Posterior cingulate gyrus (tissue), 11 donors: ENCODE results near the gene TENM3.
"Not testable (repeated sequence)": the region's sequence is repeated elsewhere in the genome, so short reads cannot be mapped to it uniquely, and the experiment has no call there.

Experiments used
- DNase-seq, 10 donors: peaks; one replicate each; pipeline versions ENCODE4 v3.0.0 to v3.0.0-alpha.2; 2020 to 2021; ENCODE audit warnings: mixed read lengths in 3 of 10
- intact Hi-C: fragments of 100-400 bp; cut with DNase I; formaldehyde crosslinking; loops from one replicate; pipeline ENCODE4 v1.15.1; 2023

The TENM3 gene

GRCh38 chr4:182243204-182243603, at the start of gene TENM3:
TSS of gene TENM3 (plus strand) at chr4:182243402. CDS start at chr4:182324021, 80,619 bp downstream.
- DNase-seq, intact Hi-C loops: not testable (repeated sequence)

DNA sequence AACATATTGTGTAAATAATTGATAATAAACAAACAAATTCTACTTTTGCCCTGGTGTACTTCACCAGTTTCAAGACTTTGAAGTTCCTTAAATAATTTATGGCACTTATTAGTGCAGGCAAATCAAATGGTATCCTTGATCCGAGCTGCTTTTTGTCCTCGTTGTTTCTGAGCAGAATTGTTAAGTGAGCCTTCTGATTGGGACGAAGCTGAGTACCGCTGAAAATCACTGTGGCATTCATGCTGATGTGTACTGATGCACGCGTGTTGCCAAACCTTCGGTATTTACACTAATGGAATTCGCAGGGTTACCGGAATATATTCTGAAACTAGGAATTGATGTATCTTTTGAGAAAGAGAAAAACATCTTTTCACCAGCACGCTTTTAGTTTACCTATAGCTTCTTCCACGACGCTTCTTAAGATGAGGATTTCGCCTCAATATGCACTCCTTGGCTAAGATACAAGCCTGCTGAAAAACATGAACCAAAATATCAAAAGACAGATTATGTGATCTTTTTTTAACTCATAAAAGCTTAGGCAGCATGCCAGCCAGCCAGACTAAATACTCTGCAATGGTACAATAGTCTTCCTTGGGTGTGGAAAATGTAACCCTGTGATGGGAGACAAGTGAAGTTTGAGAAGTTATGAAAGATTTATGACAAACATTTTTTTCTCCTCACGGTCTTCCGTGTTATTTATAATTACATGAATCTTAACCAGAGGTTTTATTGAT, 48.9 kb upstream of the TENM3 start:
- intact Hi-C loops, result no loop called here
- no peak for DNase-seq

- intact Hi-C loops, result no loop called here
- DNase-seq, result no peak
Observed at GRCh38 chr4:182197611-182198010, 45.6 kb upstream of the TENM3 start.

GRCh38 chr4:182201871-182202270, 41.3 kb upstream of the TENM3 start:
- DNase-seq, result no peak
- intact Hi-C loops, result no loop called here

DNA sequence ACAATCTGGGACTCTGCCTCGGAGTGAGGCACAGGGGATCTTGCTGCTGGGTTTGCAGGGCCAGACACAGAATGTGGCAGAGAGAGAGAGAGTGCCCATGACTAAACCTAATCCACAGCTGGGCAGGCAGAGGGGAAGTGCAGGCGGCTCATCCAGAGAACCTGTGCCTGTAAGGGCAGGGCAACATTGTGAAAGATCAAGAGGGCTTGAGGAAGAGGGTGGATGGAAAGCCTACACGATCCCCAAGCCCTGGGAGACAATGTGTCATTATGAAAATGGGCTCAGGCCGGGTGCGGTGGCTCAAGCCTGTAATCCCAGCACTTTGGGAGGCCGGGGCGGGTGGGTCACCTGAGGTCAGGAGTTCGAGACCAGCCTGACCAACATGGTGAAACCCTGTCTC, 40.6 kb upstream of the TENM3 start:
- no peak for DNase-seq
- intact Hi-C loops, result no loop called here

- no peak for DNase-seq
- intact Hi-C loops, result no loop called here
Observed at GRCh38 chr4:182203872-182204411, 39.3 kb upstream of the TENM3 start.

- DNase-seq, result no peak
- intact Hi-C loops, result no loop called here
Observed at GRCh38 chr4:182205306-182205705, 37.9 kb upstream of the TENM3 start.

- intact Hi-C loops, result no loop called here
- DNase-seq, result no peak
Observed at GRCh38 chr4:182206266-182206665, 36.9 kb upstream of the TENM3 start.

GRCh38 chr4:182206916-182207315, 36.3 kb upstream of the TENM3 start:
- DNase-seq, result no peak
- intact Hi-C loops, result no loop called here

GRCh38 chr4:182207830-182208396, 35.3 kb upstream of the TENM3 start:
- intact Hi-C loops, result no loop called here
- no peak for DNase-seq

DNA sequence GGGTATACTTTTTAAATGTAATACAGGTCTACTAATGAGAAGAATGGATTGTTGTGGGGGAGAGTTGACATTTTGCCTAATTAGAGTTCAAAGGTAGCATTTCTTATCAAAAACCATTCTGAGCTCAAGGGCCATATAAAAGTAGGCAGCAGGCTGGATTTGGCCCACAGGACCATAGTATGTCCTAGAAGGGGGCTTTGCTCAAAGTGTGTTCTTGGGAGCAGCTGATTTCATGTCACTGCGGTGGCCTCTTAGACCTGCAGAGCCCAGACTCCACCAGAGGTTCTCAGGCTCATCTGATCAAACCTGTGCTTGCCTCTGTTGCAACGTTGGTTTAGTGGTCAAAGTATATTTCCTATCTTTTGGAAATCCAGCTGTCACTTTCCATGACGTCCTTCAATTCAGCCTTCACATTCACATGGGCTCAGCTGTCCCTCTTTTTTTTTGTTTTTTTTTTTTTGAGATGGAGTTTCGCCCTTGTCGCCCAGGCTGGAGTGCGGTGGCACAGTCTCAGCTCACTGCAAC, 34.6 kb upstream of the TENM3 start:
- intact Hi-C loops, result no loop called here
- no peak for DNase-seq

DNA sequence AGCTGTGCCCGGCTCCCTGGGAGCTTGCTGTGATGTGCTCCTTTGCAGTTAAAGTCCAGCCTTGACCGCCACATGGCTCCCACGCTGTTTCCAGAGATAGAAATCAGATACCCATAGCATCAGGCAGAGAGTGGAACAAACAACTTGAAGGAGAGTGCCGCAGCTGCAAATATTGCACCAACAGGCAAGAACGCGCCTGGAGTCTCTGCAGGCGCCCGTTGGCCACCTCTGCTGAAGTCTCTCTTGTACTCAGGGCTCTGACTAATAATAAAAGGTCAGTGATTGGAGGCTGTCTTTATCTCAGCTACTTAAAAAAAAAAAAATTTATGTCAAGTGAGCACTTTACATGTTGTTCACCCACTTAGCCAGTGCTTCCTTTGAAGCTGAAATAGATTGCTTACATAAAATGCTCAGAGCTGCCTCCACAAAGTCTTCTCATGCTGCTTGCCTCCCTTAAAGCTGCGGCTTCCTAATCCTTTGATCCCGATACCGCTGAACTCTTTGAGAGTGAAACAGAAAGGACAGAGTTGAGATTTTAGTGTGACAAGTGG, 30.9 kb upstream of the TENM3 start:
- intact Hi-C loops, result no loop called here
- DNase-seq, result no peak

- DNase-seq, result no peak
- intact Hi-C loops, result no loop called here
Observed at GRCh38 chr4:182213004-182213403, 30.2 kb upstream of the TENM3 start.

- no peak for DNase-seq
- intact Hi-C loops, result no loop called here
Observed at GRCh38 chr4:182215148-182215547, 28.1 kb upstream of the TENM3 start.

DNA sequence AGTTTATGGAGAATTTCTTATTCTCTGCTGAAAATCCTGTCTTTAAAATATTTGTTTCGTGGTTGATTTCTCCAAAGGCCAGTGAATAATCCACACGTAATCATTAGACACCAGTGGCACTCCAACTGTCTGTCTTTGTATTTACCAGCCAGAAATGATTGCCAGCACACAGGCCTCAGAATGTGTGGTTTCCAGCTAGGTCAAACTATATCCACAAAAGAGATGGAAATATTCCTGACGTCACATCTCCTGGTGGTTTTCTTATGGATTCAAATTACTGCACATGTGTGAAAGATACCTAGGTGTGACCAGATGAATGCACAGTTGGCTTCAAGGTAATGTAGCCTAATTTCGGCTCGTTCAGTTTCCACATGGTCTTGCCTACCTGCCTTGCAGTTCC, 27.2 kb upstream of the TENM3 start:
- DNase-seq, result no peak
- intact Hi-C loops, result no loop called here

GRCh38 chr4:182219411-182220056, 23.7 kb upstream of the TENM3 start:
- no peak for DNase-seq

GRCh38 chr4:182221987-182222386, 21.2 kb upstream of the TENM3 start:
- no peak for DNase-seq
- intact Hi-C loops, result no loop called here

More at GRCh38 chr4:182219411-182220056, 23.7 kb upstream of the TENM3 start:
- intact Hi-C loops, result no loop called here

GRCh38 chr4:182222766-182223165, 20.4 kb upstream of the TENM3 start:
- no peak for DNase-seq
- intact Hi-C loops, result no loop called here

GRCh38 chr4:182223708-182224107, 19.5 kb upstream of the TENM3 start:
- no peak for DNase-seq
- intact Hi-C loops, result no loop called here

DNA sequence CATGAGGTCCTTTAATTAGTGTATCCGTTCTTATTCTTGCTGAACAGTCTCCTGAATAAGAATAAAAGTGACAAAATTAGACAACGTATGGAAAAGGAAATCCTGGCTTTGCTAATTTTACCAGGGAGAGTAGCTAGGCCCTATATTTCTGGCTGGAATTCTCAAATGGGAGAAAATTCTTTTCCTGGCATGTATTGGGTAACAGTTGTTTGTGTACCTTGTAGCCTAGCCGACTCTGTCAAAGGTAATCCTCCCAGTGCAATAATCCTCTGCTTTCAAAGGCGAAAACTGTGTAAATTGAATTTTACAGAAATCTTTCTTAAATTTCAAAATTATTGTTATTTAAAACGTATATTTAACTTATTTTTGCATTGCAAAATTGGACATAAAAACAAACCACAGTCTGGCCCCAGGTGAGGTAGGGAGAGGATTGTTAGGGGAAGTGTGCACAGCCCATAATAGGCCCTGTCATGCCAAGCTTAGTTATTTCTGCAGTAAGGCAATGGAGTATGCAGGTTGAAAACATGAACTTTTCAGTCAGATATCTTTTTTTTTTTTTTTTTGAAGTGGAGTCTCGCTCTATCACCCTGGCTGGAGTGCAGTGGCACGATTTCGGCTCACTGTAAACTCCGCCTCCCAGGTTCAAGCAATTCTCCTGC, 18.9 kb upstream of the TENM3 start:
- intact Hi-C loops, result no loop called here

More for the DNA sequence above, 18.9 kb upstream of the TENM3 start:
- DNase-seq, result no peak
